ENCODE measurements around the gene SORCS2.

Gene SORCS2

DNA sequence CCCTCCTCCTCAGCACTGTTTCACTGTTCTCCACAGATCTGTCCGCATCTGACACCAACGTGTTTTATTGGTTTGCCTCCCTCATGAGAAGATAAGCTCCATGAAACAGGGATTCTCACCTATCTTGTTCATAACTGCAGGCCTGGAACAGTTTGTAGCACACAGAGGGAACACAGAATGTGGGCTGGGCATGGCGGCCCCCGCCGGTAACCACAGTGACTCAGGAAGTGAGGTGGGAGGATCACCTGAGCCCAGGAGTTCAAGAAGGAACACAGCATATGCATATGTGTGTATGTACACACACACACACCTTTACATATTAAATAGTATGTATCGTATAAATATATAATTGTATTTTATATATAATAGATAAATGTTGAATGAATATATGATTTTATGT is 578.7 kb downstream of the SORCS2 start:
- Mint-ChIP-seq H3K27ac (no peak overlapping the region), H3K9me3 (no peaks in the 10 kb centered on the region), H3K4me3 (no peak overlapping the region), H3K36me3 (ENCODE audit: low read depth) (no peaks in the 10 kb centered on the region), H3K4me1 (ENCODE audit: low read depth) (no peaks in the 10 kb centered on the region), H3K27me3 (peaks cover 33% of the 10 kb centered on the region)
- intact Hi-C loops (cut with micrococcal nuclease), result loop anchor here (2.0 kb wide), 1 partner anchor 32 kb away; no protein-coding TSS in a partner anchor

DNA sequence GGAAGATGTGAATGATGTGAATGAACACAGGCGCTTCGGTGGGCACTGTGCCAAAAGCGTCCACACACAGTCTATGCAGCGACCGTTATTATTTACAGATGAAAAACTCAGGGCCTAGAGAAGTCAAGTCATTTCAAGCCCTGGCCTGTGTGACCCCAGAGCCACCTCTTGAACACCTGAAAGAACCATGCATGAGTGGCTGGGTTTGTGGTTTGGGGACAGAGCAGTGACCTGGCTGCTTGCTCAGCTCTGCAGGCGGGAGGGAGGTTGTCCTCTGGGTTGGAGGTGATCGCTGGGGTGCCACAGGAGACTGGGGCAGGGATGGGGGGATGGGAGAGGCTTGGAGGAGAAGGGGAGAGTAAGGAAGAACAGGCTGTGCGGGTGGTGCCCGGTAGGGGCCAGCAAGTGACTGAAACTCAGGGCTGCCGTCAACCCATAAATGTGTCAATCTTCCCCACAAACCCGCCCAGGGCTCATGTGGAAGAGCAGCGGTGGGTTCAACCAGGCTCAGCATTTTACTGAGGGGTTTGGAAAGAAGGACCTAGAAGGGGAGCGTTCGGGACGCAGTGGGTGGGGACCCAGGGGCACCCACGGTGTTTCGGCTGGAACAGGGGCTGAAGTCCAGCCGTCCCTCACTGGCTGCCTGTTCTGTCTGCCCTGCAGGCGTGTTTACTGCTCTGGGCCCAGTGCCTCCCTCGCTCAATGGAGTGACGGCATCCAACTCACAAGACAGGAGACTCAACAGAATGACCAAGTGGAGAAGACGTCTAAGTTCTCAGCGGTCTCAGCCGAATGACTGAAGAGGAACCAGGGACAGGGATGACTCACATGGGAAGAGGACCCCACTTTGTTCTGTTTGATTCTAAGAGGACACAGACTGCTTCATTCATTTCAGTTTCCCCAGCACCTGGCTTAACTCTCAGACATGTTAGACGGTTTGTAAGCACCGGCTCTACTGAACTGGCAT is 579.5 kb downstream of the SORCS2 start:
- Mint-ChIP-seq H3K4me3 (no peak overlapping the region), H3K27ac (no peak overlapping the region), H3K4me1 (ENCODE audit: low read depth) (no peaks in the 10 kb centered on the region), H3K36me3 (ENCODE audit: low read depth) (no peaks in the 10 kb centered on the region), H3K9me3 (no peaks in the 10 kb centered on the region), H3K27me3 (peaks cover 30% of the 10 kb centered on the region)
- intact Hi-C loops (cut with micrococcal nuclease), result loop anchor here (2.0 kb wide), 1 partner anchor 31 kb away; no protein-coding TSS in a partner anchor

DNA sequence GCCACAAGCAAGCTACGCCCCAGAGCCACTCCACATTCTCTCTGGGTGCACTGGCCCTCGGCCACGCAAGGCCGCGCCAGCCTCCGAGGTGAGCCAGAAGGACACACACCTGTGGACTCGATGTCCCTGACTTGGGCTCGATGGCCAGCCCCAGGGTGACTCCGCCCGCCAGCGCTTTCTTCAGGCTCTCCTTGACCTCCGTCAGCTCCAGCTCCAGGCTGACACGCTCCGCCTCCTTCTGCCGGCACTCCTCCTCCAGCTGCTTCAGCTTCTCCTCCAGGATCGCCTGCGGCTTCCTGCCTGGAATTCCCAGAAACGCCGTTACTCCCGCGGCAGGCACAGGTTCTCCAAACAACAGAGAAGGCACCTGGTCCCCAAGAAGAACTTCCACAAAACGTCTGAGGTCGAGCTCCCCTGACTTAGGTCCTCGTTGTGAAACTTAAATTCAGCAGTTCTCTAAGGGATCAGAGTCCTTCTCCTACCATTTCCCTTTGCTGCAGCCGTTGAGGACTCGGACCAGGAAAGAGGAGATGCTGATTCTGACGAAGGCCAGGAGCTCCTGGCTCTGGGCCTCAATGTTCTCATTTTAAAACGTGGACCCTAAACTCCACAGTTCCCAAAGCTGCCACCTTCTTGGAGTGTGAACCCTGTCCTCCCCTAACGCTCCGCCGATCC is 580.5 kb downstream of the SORCS2 start:
- Mint-ChIP-seq H3K4me1 (ENCODE audit: low read depth) (no peaks in the 10 kb centered on the region), H3K4me3 (no peak overlapping the region), H3K27me3 (peaks cover 30% of the 10 kb centered on the region), H3K9me3 (no peaks in the 10 kb centered on the region), H3K36me3 (ENCODE audit: low read depth) (no peaks in the 10 kb centered on the region), H3K27ac (no peak overlapping the region)
- intact Hi-C loops (cut with micrococcal nuclease), result no loop called here

DNA sequence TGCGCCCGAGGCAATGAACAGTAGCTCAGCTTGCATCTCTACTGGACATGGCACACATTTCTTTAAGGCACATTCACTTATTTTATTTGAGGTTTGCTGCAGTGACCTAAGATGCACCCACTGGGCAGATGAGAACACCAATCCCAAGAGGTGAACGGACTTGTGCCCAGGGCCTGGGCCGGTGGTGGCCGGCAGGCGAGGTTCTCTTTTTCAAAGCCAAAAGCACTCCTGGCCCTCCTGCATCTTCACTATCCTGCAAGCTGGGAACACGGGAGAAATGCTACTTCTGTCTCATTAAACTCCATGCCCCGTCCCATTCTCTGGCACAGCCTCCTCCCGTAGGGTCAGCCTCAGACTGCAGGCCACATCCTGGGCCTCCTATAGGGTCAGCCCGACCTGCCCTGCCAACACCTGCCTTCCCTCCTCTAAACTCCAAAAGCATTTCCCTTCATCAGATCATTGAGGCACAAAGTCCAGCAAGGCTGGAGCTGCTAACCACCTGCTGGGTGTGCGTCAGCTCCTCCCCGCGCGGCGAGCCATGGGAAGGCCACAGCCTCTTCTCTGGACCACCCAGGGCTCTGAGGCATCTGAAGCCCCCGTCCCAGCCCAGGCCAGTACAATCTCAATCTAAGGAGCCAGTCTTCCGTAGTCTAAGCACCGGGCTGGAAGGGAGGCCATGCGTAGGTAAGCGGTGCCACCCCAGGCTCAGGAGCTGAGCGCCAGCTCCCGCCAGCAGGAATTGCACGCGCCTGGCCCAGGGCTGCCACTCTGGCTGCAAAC is 581.3 kb downstream of the SORCS2 start:
- Mint-ChIP-seq H3K9me3 (no peaks in the 10 kb centered on the region), H3K4me1 (ENCODE audit: low read depth) (no peaks in the 10 kb centered on the region), H3K27me3 (peaks cover 29% of the 10 kb centered on the region), H3K27ac (no peak overlapping the region), H3K36me3 (ENCODE audit: low read depth) (no peaks in the 10 kb centered on the region), H3K4me3 (no peak overlapping the region)
- intact Hi-C loops (cut with micrococcal nuclease), result no loop called here

DNA sequence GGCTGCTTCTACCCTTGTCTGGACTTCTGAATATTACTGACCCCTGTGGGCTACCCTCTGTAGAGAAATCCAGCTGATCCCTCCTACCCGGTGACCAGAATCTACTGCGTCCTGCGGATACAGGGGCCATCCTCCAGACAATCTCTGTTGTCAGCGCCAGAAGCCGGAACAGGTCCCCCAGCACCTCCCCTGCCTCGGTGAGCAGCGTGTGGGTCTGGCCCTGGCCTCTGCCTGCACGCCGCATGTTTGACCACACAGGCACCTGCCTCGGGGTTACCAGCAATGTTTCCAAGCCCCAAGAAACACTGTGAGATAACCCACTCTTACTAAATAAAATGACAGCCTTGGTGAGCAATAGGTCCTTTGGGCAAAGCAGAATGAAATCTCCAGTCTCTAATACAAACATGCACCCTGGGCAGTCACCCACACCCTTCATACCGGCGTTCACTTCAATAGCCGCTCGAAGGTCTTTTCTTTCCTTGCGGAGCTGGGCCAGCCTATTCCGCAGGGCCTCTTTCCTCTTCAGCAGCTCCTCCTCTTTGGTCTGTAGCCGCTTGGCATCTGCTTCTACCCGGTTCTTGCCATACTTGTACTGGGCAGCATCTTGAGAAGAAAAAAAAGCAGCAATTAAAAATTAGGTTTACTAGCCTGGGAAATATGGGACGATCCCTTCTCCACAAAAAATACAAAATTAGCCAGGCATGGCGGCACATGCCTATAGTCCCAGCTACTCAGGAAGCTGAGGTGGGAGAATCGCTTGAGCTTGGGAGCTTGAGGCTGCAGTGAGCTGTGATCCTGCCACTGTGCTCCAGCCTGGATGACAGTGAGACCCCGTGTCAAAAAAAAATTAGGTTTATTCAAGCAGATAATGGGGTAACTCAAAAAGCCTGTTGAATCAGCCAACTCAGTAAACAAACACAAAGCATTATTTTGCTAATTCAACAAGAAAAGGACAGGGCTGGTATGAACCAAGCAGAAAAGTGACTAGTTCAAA is 582.3 kb downstream of the SORCS2 start:
- intact Hi-C loops (cut with micrococcal nuclease), result no loop called here
- no peaks in the 10 kb centered on the region for H3K9me3 Mint-ChIP-seq
- no peaks in the 10 kb centered on the region for H3K4me1 Mint-ChIP-seq (ENCODE audit: low read depth)
- peaks cover 26% of the 10 kb centered on the region for H3K27me3 Mint-ChIP-seq
- H3K36me3 Mint-ChIP-seq (ENCODE audit: low read depth), result no peaks in the 10 kb centered on the region
- no peak overlapping the region for H3K27ac Mint-ChIP-seq
- no peak overlapping the region for H3K4me3 Mint-ChIP-seq

DNA sequence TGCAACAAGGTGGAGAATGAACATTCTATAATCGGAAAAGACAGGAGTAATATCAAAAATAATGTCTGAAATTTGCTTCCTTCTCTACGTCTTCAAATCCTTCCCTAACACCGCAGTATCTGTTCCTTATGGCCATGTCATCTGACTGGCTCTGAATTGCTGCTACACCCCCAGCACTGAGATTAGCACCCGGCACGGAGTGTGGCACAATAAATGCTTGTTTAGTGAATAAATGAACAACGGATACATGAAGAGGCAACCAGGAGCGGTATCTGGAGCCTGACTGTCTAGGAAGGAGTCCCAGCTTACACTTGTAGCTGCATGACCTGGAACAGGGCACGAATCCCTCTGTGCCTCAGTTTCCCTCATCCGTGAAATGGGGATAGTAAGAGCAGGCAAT is 583.1 kb downstream of the SORCS2 start:
- H3K4me3 Mint-ChIP-seq, result no peak overlapping the region
- no peak overlapping the region for H3K27ac Mint-ChIP-seq
- no peaks in the 10 kb centered on the region for H3K36me3 Mint-ChIP-seq (ENCODE audit: low read depth)
- H3K9me3 Mint-ChIP-seq, result no peaks in the 10 kb centered on the region
- peaks cover 19% of the 10 kb centered on the region for H3K27me3 Mint-ChIP-seq
- H3K4me1 Mint-ChIP-seq (ENCODE audit: low read depth), result no peaks in the 10 kb centered on the region
- intact Hi-C loops (cut with micrococcal nuclease), result no loop called here

DNA sequence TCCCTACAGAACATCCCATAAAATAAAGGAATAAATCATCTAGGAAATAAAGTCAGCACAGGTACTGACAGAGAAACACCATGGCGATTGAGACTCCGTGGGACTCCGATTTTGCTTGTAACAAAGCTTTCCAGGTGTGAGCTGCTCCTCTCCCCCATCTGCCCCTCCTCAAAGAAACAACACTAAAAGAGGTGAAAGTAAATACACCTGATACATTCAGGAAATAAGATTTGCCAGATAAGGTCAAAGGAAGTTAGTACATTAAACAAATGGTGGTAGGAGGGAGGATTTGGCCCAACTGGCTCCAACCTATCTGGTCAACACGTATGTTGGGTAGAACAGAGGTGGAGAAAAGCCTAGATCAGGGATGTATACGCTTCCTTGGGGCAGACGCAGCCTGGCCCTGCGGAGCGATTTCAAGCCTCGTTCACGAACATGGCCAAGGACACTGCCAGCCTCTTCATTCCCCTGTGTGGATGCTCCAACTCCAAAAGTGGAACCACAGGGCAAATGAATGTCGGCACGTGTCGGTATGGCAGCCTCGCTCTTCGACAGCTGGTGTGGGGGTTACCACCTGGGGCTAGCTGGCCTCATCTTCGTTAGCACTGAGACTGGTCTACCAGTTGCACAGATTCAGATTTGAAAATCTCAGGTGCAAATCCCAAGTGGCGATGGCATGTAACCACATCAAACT is 584.8 kb downstream of the SORCS2 start:
- intact Hi-C loops (cut with micrococcal nuclease), result no loop called here
- Mint-ChIP-seq H3K4me3 (no peak overlapping the region), H3K27ac (no peak overlapping the region), H3K36me3 (ENCODE audit: low read depth) (no peaks in the 10 kb centered on the region), H3K4me1 (ENCODE audit: low read depth) (peaks cover 8% of the 10 kb centered on the region), H3K9me3 (no peaks in the 10 kb centered on the region), H3K27me3 (peaks cover 10% of the 10 kb centered on the region)

DNA sequence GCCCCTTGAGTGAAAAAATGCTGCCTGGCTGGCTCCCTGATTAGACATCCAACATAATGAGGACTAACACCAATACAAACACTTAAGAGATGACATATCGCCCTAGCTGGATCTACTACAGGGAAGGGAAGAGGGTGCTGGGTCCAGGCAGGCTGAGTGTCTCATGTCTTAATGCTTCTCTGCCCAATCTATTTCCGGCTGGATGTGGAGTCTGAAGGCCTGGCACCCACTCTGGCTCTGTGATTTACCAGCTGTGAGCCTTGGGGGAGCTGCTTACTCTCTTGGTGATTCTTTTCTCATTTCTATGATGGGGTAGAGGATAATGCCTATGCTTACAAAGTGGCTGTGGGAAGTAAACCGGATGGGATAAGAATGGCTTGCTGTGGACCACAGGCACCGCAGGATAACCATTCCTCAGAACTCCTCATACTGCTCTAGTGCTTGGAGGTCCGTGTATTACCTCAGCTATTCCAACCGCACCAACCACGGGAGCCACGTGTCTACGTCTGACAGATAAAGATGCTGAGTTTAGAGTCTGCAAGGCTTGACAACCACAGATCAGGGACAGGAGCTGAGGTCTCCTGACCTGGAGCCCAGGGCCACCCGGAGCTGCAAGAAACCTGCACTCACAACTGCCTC is 585.7 kb downstream of the SORCS2 start:
- H3K27me3 Mint-ChIP-seq, result peaks cover 7% of the 10 kb centered on the region
- H3K4me1 Mint-ChIP-seq (ENCODE audit: low read depth), result peaks cover 8% of the 10 kb centered on the region
- no peak overlapping the region for H3K27ac Mint-ChIP-seq
- no peak overlapping the region for H3K4me3 Mint-ChIP-seq
- intact Hi-C loops (cut with micrococcal nuclease), result no loop called here
- H3K36me3 Mint-ChIP-seq (ENCODE audit: low read depth), result no peaks in the 10 kb centered on the region
- H3K9me3 Mint-ChIP-seq, result no peaks in the 10 kb centered on the region

DNA sequence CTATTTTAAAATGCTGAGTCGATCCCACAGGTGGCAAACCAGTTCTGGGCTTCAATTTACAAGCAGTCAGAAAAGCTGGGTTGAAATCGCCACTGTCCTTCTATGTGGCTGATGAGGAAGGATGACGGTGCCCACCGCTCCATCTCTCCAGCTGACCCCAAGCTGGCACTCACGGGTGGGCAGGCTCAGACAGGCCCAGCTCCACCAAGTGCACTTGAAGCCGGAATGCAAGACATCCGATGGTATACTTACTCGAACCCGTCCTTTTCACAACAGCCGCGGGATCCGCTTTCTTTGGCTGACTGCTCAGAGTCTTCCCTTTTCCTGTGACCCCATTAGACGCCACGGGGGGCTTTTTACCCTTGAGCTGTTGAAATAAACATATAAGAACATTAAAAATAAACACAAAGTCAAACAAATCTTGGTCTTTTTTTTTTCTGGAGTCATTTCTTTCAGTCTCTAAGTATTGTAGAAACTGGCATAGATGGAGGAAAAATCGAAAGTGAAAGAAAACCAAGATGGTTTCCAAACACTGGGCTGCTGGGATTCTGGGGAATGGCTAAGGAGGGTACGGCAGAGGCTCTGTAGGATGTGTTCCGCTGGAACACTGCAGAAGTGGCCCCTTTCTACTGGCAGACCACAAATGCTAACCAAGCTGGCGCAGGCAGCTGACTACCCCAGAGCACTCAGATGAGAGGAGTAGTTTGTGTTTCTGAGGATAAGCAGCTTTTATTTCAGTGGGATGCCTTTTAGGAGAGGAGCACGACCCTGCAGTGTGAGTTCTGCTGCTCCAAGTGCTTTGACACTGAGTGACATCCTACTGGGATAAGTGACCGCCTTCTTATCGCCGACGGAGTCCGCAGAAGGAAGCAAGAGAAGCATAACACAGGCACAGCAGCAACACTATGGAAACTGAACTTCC is 586.4 kb downstream of the SORCS2 start:
- H3K27ac Mint-ChIP-seq, result no peak overlapping the region
- no peaks in the 10 kb centered on the region for H3K9me3 Mint-ChIP-seq
- no peaks in the 10 kb centered on the region for H3K36me3 Mint-ChIP-seq (ENCODE audit: low read depth)
- peaks cover 8% of the 10 kb centered on the region for H3K4me1 Mint-ChIP-seq (ENCODE audit: low read depth)
- H3K27me3 Mint-ChIP-seq, result peaks cover 5% of the 10 kb centered on the region
- H3K4me3 Mint-ChIP-seq, result no peak overlapping the region
- intact Hi-C loops (cut with micrococcal nuclease), result no loop called here

DNA sequence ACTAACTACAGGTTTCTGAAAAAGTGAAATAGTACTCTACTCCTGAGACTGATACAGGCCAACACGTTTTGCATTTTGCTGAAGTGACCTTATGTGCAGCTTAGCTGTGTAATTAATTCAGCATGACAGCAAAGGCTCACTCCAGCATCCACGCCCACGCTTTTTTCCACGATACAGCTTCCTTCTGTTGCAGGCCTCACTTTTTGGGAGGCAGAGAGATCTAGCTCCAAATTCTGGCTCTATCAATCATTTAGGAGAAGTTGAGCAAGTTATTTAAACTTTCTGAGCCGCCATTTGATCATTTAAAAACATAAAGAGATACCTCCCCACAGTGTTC is 587.1 kb downstream of the SORCS2 start:
- H3K4me1 Mint-ChIP-seq (ENCODE audit: low read depth), result peaks cover 8% of the 10 kb centered on the region
- H3K27me3 Mint-ChIP-seq, result peaks cover 5% of the 10 kb centered on the region
- H3K36me3 Mint-ChIP-seq (ENCODE audit: low read depth), result no peaks in the 10 kb centered on the region
- H3K9me3 Mint-ChIP-seq, result no peaks in the 10 kb centered on the region
- intact Hi-C loops (cut with micrococcal nuclease), result no loop called here
- no peak overlapping the region for H3K4me3 Mint-ChIP-seq
- no peak overlapping the region for H3K27ac Mint-ChIP-seq

DNA sequence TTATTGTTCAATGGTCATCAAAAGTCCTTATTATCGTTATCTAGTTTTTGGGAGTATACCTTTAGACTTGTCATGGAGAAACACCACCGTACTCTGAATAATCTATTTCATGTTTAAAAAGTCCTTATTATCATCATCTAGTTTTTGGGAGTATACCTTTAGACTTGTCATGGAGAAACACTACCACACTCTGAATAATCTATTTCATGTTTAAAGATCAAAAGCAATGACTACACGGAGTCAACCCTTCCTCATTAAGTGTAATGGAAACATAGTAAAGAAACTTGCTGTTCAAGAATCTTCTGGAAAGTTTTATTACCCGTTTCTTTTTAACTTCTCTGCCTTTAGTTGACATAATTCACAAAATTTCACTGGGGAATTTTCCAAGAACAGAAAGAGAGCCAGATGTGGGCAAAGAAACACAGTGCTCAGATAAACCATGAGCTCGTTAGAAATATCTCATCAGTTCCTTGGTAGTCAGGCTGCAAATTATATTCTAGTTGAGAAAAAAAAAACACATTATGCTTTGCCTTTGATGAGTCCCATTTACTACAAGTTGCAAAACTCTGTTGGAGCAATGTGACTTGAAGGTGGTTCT is 588.5 kb downstream of the SORCS2 start:
- H3K4me1 Mint-ChIP-seq (ENCODE audit: low read depth), result peaks cover 8% of the 10 kb centered on the region
- peaks cover 2% of the 10 kb centered on the region for H3K27me3 Mint-ChIP-seq
- no peak overlapping the region for H3K4me3 Mint-ChIP-seq
- H3K27ac Mint-ChIP-seq, result no peak overlapping the region
- intact Hi-C loops (cut with micrococcal nuclease), result no loop called here
- no peaks in the 10 kb centered on the region for H3K36me3 Mint-ChIP-seq (ENCODE audit: low read depth)
- H3K9me3 Mint-ChIP-seq, result no peaks in the 10 kb centered on the region

Data from dendritic cell treated with granulocyte-macrophage colony-stimulating factor and Interleukin-4, amounts not matched to agents 40 ng/mL and 50 ng/mL, for 4 days (primary cell).